Measurements from ENCODE around the gene ZNF30.
A peak's percentile ranks its signal among the peaks of the same experiment; 100 is the strongest.
"Not testable (repeated sequence)": the region's sequence is repeated elsewhere in the genome, so short reads cannot be mapped to it uniquely, and the experiment has no call there.

Gene ZNF30

DNA sequence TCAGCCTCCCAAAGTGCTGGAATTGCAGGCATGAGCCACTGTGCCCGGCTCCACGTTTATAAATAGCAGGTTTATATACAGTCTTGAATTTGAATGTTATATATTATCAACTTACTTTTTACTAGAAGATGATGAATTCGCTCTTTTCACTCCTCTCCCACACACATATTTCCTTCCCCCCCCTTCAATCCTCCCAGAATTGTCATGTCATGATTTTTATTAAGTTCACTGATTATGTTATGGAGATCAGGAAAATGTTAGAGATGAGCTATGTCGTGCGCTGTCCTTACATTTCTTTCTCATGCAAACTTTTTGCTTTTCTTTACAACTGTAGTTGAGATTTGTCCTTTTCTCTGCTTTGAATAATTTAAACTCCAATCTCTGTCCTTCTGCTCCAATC lies 55.6 kb downstream of the ZNF30 start:
- in situ Hi-C loops (cut with HindIII; ENCODE audit: low pct_unique_long_range_greater_than_20kb, low sequenced_read_pairs): no loop called here
- TF ChIP-seq JUND (IDR thresholded peaks at IDR 0.05; ENCODE audit: low read depth): no peak

DNA sequence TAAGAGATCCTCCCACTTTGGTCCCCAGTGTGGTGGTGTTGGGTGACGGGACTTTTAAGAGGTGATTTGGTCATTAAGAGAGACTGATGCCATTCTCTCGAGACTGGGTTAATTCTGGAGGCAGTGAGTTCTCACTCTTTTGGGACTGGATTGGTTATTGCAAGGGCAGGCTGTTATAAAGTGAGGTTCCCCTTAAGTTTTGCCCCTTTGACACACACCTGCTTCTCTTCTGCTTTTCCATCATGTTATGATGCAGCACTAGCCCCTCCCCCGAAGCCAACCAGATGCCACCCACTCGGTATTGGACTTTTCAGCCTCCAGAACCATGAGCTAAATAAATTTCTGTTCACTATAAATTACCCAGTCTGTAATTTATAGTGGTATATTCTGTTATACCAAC lies 57.1 kb downstream of the ZNF30 start:
- DNase-seq (ENCODE audit: low read depth in 1 of 2, low spot score in 1 of 2): no peak
- no peak for TF ChIP-seq JUND (IDR thresholded peaks at IDR 0.05; ENCODE audit: low read depth)
- in situ Hi-C loops (cut with HindIII; ENCODE audit: low pct_unique_long_range_greater_than_20kb, low sequenced_read_pairs): no loop called here

More for the DNA sequence above, 55.6 kb downstream of the ZNF30 start:
- no peak for DNase-seq (ENCODE audit: low read depth in 1 of 2, low spot score in 1 of 2)

DNA sequence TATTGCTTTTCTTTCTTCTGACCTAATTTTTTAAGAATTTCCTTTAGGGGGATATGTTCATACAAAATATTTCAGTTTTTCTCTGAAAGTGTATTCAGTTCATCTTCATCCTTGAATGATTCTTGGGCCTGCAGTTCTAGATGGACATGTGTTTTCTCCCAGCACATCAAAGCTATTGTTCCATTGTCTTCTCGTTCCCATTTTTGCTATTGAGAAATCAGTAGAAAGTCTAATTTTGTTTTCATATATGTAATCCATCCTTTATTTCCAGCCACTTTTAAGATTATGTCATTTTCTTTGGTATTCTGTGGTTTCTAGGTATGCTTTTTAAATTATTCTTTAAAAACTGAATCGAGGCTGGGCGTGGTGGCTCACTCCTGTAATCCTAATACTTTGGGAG lies 57.6 kb downstream of the ZNF30 start:
- in situ Hi-C loops (cut with HindIII; ENCODE audit: low pct_unique_long_range_greater_than_20kb, low sequenced_read_pairs): no loop called here
- no peak for TF ChIP-seq JUND (IDR thresholded peaks at IDR 0.05; ENCODE audit: low read depth)
- no peak for DNase-seq (ENCODE audit: low read depth in 1 of 2, low spot score in 1 of 2)

DNA sequence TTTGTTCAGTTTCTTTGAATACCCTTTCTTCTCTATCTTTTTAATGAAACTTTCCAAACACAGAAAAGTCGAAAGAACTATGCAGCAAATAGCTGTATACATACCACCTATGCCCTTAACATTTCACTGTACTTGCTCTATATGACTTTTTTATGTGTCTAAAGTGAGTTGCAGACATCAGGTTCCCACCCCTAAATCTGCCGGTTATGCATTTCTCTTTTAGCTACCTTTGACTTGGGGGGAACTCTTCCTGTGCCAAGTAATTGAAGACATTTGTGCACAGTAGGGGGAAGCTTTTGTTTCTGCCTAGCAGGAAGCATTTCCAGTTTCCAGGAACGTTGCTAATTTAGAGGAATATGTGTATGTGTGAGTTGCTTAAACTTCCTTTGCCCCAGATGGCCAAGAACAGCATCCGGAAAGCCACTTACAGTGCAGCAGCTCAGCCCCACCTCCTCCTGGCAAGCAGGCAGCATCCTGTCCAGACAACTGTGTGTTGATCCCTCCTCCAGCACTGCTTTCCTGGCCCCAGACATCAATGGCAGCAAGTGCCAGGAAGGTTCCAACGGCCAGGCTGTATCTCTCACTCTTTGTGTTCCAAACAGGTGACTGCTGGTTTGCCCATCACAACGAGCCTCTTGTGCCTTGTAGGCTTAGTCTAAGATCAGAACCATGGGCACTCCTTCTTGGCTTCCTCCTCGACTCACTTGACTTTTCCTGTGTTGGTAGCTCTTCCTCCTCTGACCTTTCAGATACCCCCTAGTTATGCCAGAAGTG lies 58.7 kb downstream of the ZNF30 start:
- peak in 1 of 2 experiments; percentile 38 for DNase-seq (ENCODE audit: low read depth in 1 of 2, low spot score in 1 of 2)

GRCh38 chr19:34988119-34988518 lies 61.4 kb downstream of the ZNF30 start:
- in situ Hi-C loops (cut with HindIII; ENCODE audit: low pct_unique_long_range_greater_than_20kb, low sequenced_read_pairs): no loop called here
- DNase-seq (ENCODE audit: low read depth in 1 of 2, low spot score in 1 of 2): no peak
- no peak for TF ChIP-seq JUND (IDR thresholded peaks at IDR 0.05; ENCODE audit: low read depth)

More for the DNA sequence above, 58.7 kb downstream of the ZNF30 start:
- in situ Hi-C loops (cut with HindIII; ENCODE audit: low pct_unique_long_range_greater_than_20kb, low sequenced_read_pairs): no loop called here
- TF ChIP-seq JUND (IDR thresholded peaks at IDR 0.05; ENCODE audit: low read depth): no peak

- in situ Hi-C loops (cut with HindIII; ENCODE audit: low pct_unique_long_range_greater_than_20kb, low sequenced_read_pairs): no loop called here
- DNase-seq (ENCODE audit: low read depth in 1 of 2, low spot score in 1 of 2): no peak
- no peak for TF ChIP-seq JUND (IDR thresholded peaks at IDR 0.05; ENCODE audit: low read depth)
Observed at GRCh38 chr19:34989298-34989697, 62.6 kb downstream of the ZNF30 start.

DNA sequence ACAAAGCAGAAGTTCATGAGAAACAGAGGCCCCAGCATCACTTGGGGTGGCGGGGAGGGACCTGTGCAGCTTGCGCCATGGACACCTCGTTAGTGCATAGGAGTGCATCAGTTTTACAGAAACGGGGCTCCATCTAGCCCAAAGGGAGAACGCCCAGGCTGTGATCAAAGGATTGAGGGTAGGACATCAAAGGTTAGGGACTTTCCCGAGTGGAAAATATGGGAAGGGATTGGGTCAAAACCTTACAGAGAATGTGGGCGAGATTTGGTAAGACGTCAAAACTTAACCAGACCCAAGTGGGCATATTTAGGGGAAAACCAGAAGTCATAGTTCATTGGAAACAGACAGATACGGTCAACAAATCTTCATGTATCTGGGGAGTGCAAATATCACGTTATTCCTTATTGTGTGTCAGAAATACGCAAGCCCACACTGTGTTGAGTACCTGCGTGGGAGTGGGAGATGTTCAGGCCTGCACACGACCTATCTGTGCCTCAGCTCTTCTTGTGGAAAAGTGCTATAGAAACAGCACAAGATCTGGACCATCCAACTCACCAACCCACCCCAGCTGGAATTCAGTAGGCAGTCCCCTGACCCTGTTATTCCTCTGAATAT lies 64.0 kb downstream of the ZNF30 start:
- in situ Hi-C loops (cut with HindIII; ENCODE audit: low pct_unique_long_range_greater_than_20kb, low sequenced_read_pairs): no loop called here
- TF ChIP-seq JUND (IDR thresholded peaks at IDR 0.05; ENCODE audit: low read depth): no peak
- no peak for DNase-seq (ENCODE audit: low read depth in 1 of 2, low spot score in 1 of 2)

GRCh38 chr19:34991542-34992333 lies 65.0 kb downstream of the ZNF30 start:
- TF ChIP-seq JUND (IDR thresholded peaks at IDR 0.05; ENCODE audit: low read depth): no peak
- in situ Hi-C loops (cut with HindIII; ENCODE audit: low pct_unique_long_range_greater_than_20kb, low sequenced_read_pairs): no loop called here
- no peak for DNase-seq (ENCODE audit: low read depth in 1 of 2, low spot score in 1 of 2)

DNA sequence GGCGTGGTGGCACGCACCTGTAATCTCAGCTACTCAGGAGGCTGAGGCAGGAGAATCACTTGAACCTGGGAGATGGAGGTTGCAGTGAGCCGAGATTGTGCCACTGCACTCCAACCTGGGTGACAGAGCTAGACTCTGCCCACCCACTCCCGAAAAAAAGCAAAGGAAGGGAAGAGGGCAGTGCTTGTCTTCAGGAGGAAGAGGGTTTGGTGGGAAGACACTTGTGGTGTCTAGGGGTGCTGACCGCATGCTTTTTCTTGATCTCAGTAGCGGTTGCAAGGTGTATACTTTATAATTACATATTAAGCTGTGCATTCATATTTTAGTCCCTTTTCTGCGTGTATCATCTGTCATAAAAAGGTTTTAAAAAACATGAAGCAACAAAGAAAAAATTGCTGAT lies 65.9 kb downstream of the ZNF30 start:
- DNase-seq (ENCODE audit: low read depth in 1 of 2, low spot score in 1 of 2); in situ Hi-C loops (cut with HindIII; ENCODE audit: low pct_unique_long_range_greater_than_20kb, low sequenced_read_pairs): not testable (repeated sequence)

- in situ Hi-C loops (cut with HindIII; ENCODE audit: low pct_unique_long_range_greater_than_20kb, low sequenced_read_pairs): no loop called here
- no peak for DNase-seq (ENCODE audit: low read depth in 1 of 2, low spot score in 1 of 2)
- no peak for TF ChIP-seq JUND (IDR thresholded peaks at IDR 0.05; ENCODE audit: low read depth)
Observed at GRCh38 chr19:34994286-34994642, 67.6 kb downstream of the ZNF30 start.

Measured in T47D (cell line).